Measurements from ENCODE around the gene TGFB1. TPM values are rescaled to one million over a fixed set of nuclear protein-coding genes. Genes with fewer than 3 reads are reported as not detected.

TGFB1 gene
- total RNA-seq, 1 experiment from 2014 or later, result 15.0 TPM

DNA sequence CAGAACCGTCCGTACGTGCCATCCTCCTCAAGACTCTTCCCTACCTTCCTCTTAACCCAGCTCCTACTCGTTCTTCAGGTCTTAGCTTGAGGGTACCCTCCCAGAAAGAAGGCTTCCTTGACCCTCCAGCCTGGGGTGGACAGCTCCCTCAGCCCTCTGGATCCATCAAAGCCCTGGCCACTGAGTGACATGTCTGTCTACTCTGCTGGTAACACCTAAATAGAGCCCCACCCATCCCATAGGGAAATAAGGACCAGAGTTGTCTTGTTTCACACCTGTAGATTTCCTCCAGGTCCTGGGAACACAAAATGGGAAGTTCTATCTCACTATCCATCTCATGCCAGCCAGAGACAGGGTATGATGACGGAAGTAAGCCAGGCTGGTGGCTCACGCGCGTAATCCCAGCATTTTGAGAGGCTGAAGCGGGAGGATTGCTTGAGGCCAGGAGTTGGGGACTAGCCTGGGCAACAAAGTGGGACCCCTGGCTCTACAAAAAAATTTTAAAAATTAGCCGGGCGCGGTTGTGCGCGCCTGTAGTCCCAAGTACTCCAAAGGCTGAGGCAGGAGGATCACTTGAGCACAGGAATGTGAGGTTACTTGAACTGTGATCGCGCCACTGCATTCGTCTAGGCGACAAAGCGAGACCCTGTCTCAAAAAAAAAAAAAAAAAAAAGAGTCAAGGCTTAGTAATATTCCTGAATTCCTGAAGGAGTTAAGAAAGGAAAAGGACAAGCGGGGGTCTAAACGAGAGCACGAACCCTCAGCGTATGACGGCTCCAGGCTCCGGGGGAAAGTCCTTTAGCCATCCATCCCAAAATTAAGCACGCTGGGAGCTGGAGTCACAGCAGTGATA lies 44.3 kb downstream of the TGFB1 start:
- CTCF ChIA-PET, result interaction anchor here (0.6 to 1.6 kb wide), 4 partner anchors 16 to 116 kb away, joined by 3 to 6 read pairs (median 4); partner anchors contain the start of genes CYP2S1 and HNRNPUL1
- peak overlapping the region; percentile 64 for H3K4me3 ChIP-seq (ENCODE audit: low read depth, low read length)
- no peaks in the 10 kb centered on the region for H3K27me3 ChIP-seq (replicated peaks; ENCODE audit: control insufficient read depth, insufficient read depth, low read length)
- intact Hi-C loops (cut with micrococcal nuclease; ENCODE audit: unreplicated experiment), result loop anchor here (1.0 to 2.0 kb wide), 2 partner anchors 44 to 183 kb away; partner anchors contain the start of gene TGFB1
- H3K27ac Mint-ChIP-seq (ENCODE audit: unreplicated experiment), result peak overlapping the region; percentile 95
- H3K27me3 Mint-ChIP-seq (ENCODE audit: insufficient read depth, unreplicated experiment), result no peaks in the 10 kb centered on the region
- POLR2A ChIA-PET, result interaction anchor here (1.3 kb wide), 1 partner anchor 45 kb away, joined by 4 read pairs; the partner anchor contains the start of gene HNRNPUL1
- no peak for TF ChIP-seq CTCF (IDR thresholded peaks at IDR 0.05; ENCODE audit: insufficient read depth in 1 of 2, low read depth in 1 of 2, low read length in 1 of 2, severe bottlenecking in 1 of 2, unreplicated experiment in 1 of 2)
- H3K9me3 Mint-ChIP-seq (ENCODE audit: unreplicated experiment), result no peaks in the 10 kb centered on the region
- BruUV-seq (replicated peaks), result TSS peak; percentile 81
- H3K4me1 ChIP-seq, result peaks cover 17% of the 10 kb centered on the region
- H3K9me3 ChIP-seq, result no peaks in the 10 kb centered on the region
- DNase-seq, result no peak
- peaks cover 84% of the 10 kb centered on the region for H3K36me3 Mint-ChIP-seq (ENCODE audit: insufficient read depth, unreplicated experiment)
- H3K36me3 ChIP-seq (ENCODE audit: control insufficient read depth, insufficient read depth, low read length), result peaks cover 5% of the 10 kb centered on the region
- peak overlapping the region; percentile 92 for H3K4me3 Mint-ChIP-seq (ENCODE audit: unreplicated experiment)
- H3K4me1 Mint-ChIP-seq (ENCODE audit: low read depth, unreplicated experiment), result peaks cover 7% of the 10 kb centered on the region

- no peak overlapping the region for H3K4me3 ChIP-seq (ENCODE audit: low read depth, low read length)
- no peaks in the 10 kb centered on the region for H3K9me3 ChIP-seq
- ChIA-PET POLR2A (interaction anchor here (1.3 kb wide), 1 partner anchor 45 kb away, joined by 4 read pairs; the partner anchor contains the start of gene HNRNPUL1), CTCF (interaction anchor here (0.6 to 1.6 kb wide), 5 partner anchors 17 to 116 kb away, joined by 3 to 7 read pairs (median 5); partner anchors contain the start of genes CYP2S1 and HNRNPUL1)
- H3K4me1 Mint-ChIP-seq (ENCODE audit: low read depth, unreplicated experiment), result peaks cover 7% of the 10 kb centered on the region
- BruUV-seq (replicated peaks), result no TSS peak
- peak; percentile 88 to 92 for DNase-seq
- no peaks in the 10 kb centered on the region for H3K27me3 Mint-ChIP-seq (ENCODE audit: insufficient read depth, unreplicated experiment)
- intact Hi-C loops (cut with micrococcal nuclease; ENCODE audit: unreplicated experiment), result loop anchor here (1.0 to 2.0 kb wide), 3 partner anchors 46 to 182 kb away; no protein-coding TSS in a partner anchor
- H3K36me3 ChIP-seq (ENCODE audit: control insufficient read depth, insufficient read depth, low read length), result peaks cover 8% of the 10 kb centered on the region
- no peaks in the 10 kb centered on the region for H3K27me3 ChIP-seq (replicated peaks; ENCODE audit: control insufficient read depth, insufficient read depth, low read length)
- peaks cover 88% of the 10 kb centered on the region for H3K36me3 Mint-ChIP-seq (ENCODE audit: insufficient read depth, unreplicated experiment)
- H3K4me3 Mint-ChIP-seq (ENCODE audit: unreplicated experiment), result peak overlapping the region; percentile 92
- H3K9me3 Mint-ChIP-seq (ENCODE audit: unreplicated experiment), result no peaks in the 10 kb centered on the region
- H3K4me1 ChIP-seq, result peaks cover 17% of the 10 kb centered on the region
- peak overlapping the region; percentile 95 for H3K27ac Mint-ChIP-seq (ENCODE audit: unreplicated experiment)
- TF ChIP-seq CTCF (IDR thresholded peaks at IDR 0.05; ENCODE audit: insufficient read depth in 1 of 2, low read depth in 1 of 2, low read length in 1 of 2, severe bottlenecking in 1 of 2, unreplicated experiment in 1 of 2), result peak; percentile 97
Measured at GRCh38 chr19:41308450-41309179, 45.1 kb downstream of the TGFB1 start.

DNA sequence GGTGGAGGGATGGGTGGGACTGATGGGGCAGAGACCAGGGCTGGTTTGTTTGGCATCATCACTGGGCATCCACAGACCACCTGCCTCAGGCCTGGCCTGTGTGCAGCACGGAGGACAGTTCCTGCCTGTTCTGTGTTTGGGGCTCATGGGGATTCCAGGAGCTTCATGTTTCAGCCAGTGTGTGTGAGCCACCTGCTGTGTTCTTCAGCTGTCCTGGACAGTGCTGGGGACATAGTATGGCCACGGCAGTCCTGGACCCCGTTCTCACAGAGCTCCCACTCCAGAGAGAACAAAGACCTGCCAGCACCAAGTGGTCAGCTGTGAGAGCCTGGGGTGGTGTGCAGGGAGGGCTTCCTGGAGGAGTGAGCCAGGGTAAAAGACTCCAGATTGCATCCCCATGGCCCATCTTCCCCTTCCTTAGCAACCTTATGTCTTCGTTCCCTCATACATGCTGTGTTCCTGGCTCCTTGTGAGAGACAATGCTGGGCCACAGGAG lies 45.7 kb downstream of the TGFB1 start:
- TF ChIP-seq CTCF (IDR thresholded peaks at IDR 0.05; ENCODE audit: insufficient read depth in 1 of 2, low read depth in 1 of 2, low read length in 1 of 2, severe bottlenecking in 1 of 2, unreplicated experiment in 1 of 2), result no peak
- peaks cover 8% of the 10 kb centered on the region for H3K36me3 ChIP-seq (ENCODE audit: control insufficient read depth, insufficient read depth, low read length)
- no TSS peak for BruUV-seq (replicated peaks)
- Mint-ChIP-seq H3K27me3 (ENCODE audit: insufficient read depth, unreplicated experiment) (no peaks in the 10 kb centered on the region), H3K27ac (ENCODE audit: unreplicated experiment) (peak overlapping the region; percentile 95), H3K9me3 (ENCODE audit: unreplicated experiment) (no peaks in the 10 kb centered on the region), H3K4me1 (ENCODE audit: low read depth, unreplicated experiment) (peaks cover 7% of the 10 kb centered on the region), H3K4me3 (ENCODE audit: unreplicated experiment) (no peak overlapping the region), H3K36me3 (ENCODE audit: insufficient read depth, unreplicated experiment) (peaks cover 88% of the 10 kb centered on the region)
- DNase-seq, result no peak
- peaks cover 17% of the 10 kb centered on the region for H3K4me1 ChIP-seq
- no peak overlapping the region for H3K4me3 ChIP-seq (ENCODE audit: low read depth, low read length)
- ChIA-PET POLR2A (interaction anchor here (1.3 kb wide), 1 partner anchor 44 kb away, joined by 4 read pairs; the partner anchor contains the start of gene HNRNPUL1), CTCF (interaction anchor here (1.0 to 1.6 kb wide), 2 partner anchors 44 kb away, joined by 5 to 7 read pairs; partner anchors contain the start of gene HNRNPUL1)
- no peaks in the 10 kb centered on the region for H3K27me3 ChIP-seq (replicated peaks; ENCODE audit: control insufficient read depth, insufficient read depth, low read length)
- H3K9me3 ChIP-seq, result no peaks in the 10 kb centered on the region
- intact Hi-C loops (cut with micrococcal nuclease; ENCODE audit: unreplicated experiment), result loop anchor here (1.0 to 2.0 kb wide), 3 partner anchors 46 to 181 kb away; no protein-coding TSS in a partner anchor

Data from Caco-2 (cell line).